Placental epithelial cell (primary cell): Measurements from ENCODE around the gene RBM23. TPM values are rescaled to one million over a fixed set of nuclear protein-coding genes. Genes with fewer than 3 reads are reported as not detected.

Experiments
- small RNA-seq: library from RNA; depleted of rRNA; stranded (forward); fragments of <200 nt; gene quantifications from one replicate; pipeline ENCODE3, GENCODE V24; 2012
- total RNA-seq: library from RNA; depleted of rRNA; stranded (reverse); fragments of >200 nt; gene quantifications from 2 replicates; pipeline ENCODE4 v1.2.3, GENCODE V29; 2012

RBM23 gene
- total RNA-seq = 79.3 and 117 TPM in 2 replicates

GRCh38 chr14:22918804-22919600 is at the start of gene RBM23:
Gene RBM23 (minus strand): TSS chr14:22919149.

GRCh38 chr14:22929104-22929960 is 10.4 kb upstream of the RBM23 start, which contains the start of gene PRMT5:
Gene PRMT5 (minus strand): TSS chr14:22929376. CDS start chr14:22929361, 15 bp downstream.

GRCh38 chr14:22883173-22883976 is 35.6 kb downstream of the RBM23 start, which contains the start of gene REM2:
Gene REM2 (plus strand): TSS chr14:22883222. CDS start chr14:22883288, 66 bp downstream.

DNA sequence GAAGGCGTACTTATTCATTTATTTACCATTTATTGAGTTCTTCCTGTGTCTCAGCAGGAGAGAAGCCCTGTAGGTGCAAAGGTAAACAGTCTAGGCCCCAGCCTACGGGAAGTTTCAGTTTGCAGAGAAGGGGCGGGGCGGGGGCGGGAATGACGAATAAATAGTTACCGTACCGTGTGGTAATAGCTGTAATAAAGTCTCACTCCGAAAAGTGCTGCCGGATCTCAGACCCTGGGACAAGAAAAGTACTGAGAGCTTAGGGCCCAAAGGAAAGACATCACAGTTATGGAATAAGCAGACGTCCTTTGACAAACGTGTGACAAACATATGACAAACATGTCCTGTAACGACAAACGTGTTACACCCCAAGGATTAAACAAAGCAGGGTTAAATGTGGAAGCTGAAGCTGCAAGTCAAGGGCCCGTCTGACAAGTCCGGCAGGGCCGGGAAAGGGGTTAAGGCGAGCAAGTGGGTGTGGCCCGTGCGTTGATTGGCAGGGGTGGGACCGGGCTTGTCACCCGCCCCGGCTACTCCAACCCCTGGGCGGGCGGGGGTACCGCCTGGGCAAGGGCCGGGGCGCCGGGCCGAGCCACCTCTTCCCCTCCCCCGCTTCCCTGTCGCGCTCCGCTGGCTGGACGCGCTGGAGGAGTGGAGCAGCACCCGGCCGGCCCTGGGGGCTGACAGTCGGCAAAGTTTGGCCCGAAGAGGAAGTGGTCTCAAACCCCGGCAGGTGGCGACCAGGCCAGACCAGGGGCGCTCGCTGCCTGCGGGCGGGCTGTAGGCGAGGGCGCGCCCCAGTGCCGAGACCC is 47.5 kb downstream of the RBM23 start, which contains the start of gene LRP10:
Gene LRP10, plus strand, starts transcription at position 517 of the 809 bp plus-strand sequence. CDS start 564 bp downstream, outside the sequence.

Small RNA genes lying within 50 kb of the gene (small RNA-seq; reads per million reads assigned to genes)
- gene RF00019 = not detected

Other genes with a start within 250 kb of the RBM23 start
- 52.7 and 69.9 TPM in 2 replicates for gene OXA1L, start 152.5 kb downstream of the RBM23 start, total RNA-seq
- 3.5 and 28.5 TPM in 2 replicates for gene SLC7A7, start 103.7 kb downstream of the RBM23 start, total RNA-seq
- gene MRPL52, start 89.3 kb downstream of the RBM23 start, total RNA-seq = 36.9 and 64.4 TPM in 2 replicates
- 92.7 and 162 TPM in 2 replicates for gene MMP14, start 82.6 kb downstream of the RBM23 start, total RNA-seq
- gene LRP10, start 47.4 kb downstream of the RBM23 start, total RNA-seq = 77.7 and 107 TPM in 2 replicates
- 0.39 TPM in 1 of 2 replicates, not detected in the other for gene REM2, start 35.9 kb downstream of the RBM23 start, total RNA-seq
- 50.6 and 88.8 TPM in 2 replicates for gene PRMT5, start 10.2 kb upstream of the RBM23 start, total RNA-seq
- 36.1 and 69.9 TPM in 2 replicates for gene HAUS4, start 37.9 kb upstream of the RBM23 start, total RNA-seq
- gene AJUBA, start 63.4 kb upstream of the RBM23 start, total RNA-seq = 31.0 and 70.4 TPM in 2 replicates
- gene C14orf93, start 91.0 kb upstream of the RBM23 start, total RNA-seq = 22.4 and 23.3 TPM in 2 replicates
- 157 and 196 TPM in 2 replicates for gene PSMB5, start 115.8 kb upstream of the RBM23 start, total RNA-seq
- not detected in 2 replicates for gene PSMB11, start 123.1 kb upstream of the RBM23 start, total RNA-seq
- gene CDH24, start 138.4 kb upstream of the RBM23 start, total RNA-seq = 4.7 and 6.7 TPM in 2 replicates
- gene ACIN1, start 176.0 kb upstream of the RBM23 start, total RNA-seq = 77.8 and 103 TPM in 2 replicates
- gene C14orf119, start 176.4 kb upstream of the RBM23 start, total RNA-seq = 32.4 and 34.2 TPM in 2 replicates
- gene CIROP, start 185.8 kb upstream of the RBM23 start, total RNA-seq = not detected in 2 replicates
- not detected in 2 replicates for gene CEBPE, start 200.1 kb upstream of the RBM23 start, total RNA-seq